ENCODE results near the gene CTBP2.

The CTBP2 gene

DNA sequence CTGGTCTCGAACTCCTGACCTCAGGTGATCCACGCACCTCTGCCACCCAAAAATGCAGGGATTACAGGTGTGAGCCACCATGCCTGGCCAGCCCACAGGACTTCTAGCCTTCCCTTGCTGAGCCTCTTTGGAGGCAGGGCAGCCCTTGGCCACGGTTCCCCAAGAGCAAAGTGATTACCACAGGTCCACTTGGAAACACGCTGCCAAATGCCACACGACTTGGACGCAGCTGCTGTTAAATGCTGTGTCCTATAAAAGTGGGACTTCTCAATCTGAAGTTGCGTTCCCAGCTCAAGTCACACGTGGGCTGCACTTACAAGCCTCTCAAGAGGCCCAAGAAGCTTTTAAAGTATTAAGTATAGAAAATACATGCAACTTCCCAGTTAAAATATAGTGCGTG lies 30.1 kb downstream of the CTBP2 start:
- peaks cover 13% of the 10 kb centered on the region for H3K79me1 ChIP-seq (ENCODE audit: low read depth, low read length)
- no peak overlapping the region for H3K18ac ChIP-seq (ENCODE audit: low read length)
- H3K27ac ChIP-seq (replicated peaks; ENCODE audit: low read length) = no peak overlapping the region
- no peak overlapping the region for H3K9ac ChIP-seq (ENCODE audit: low read depth, low read length, poor library complexity)
- WGBS, 2 donors (ENCODE audit: extremely low coverage in 2 of 2, insufficient read length in 2 of 2, insufficient replicate concordance in 1 of 2) = no CpG with 5 or more reads among the region's 9 CpGs
- no peak overlapping the region for H3K23ac ChIP-seq (ENCODE audit: low read depth, low read length, poor library complexity)
- peaks cover 0 to 15% of the 10 kb centered on the region in 2 donors for H3K9me3 ChIP-seq (replicated peaks in 1 of 2; ENCODE audit: control insufficient read depth in 2 of 2, insufficient read depth in 1 of 2, low read depth in 1 of 2, low read length in 2 of 2)
- H2BK12ac ChIP-seq (ENCODE audit: low read length) = no peak overlapping the region
- H4K91ac ChIP-seq (ENCODE audit: low read depth, low read length, poor library complexity) = no peak overlapping the region
- H4K8ac ChIP-seq (ENCODE audit: low read depth, low read length) = no peak overlapping the region
- H3K4ac ChIP-seq (ENCODE audit: low read length) = no peak overlapping the region
- H3K4me2 ChIP-seq (ENCODE audit: insufficient read depth, low read length, poor library complexity, severe bottlenecking) = no peak overlapping the region
- no peak overlapping the region for H3K14ac ChIP-seq (ENCODE audit: low read length)
- H2AFZ ChIP-seq (ENCODE audit: low read length) = no peak overlapping the region
- no peak for DNase-seq (ENCODE audit: low spot score)
- H3K27me3 ChIP-seq (ENCODE audit: control insufficient read depth in 3 of 3, insufficient read depth in 3 of 3, low read depth in 1 of 3, low read length in 3 of 3) = no peaks in the 10 kb centered on the region
- H2BK120ac ChIP-seq (ENCODE audit: low read depth, low read length) = no peak overlapping the region
- no peak overlapping the region for H2BK15ac ChIP-seq (ENCODE audit: low read length)
- peaks cover 0 to 24% of the 10 kb centered on the region in 2 donors for H3K4me1 ChIP-seq (ENCODE audit: control insufficient read depth in 2 of 2, insufficient read depth in 1 of 2, low read depth in 1 of 2, low read length in 2 of 2)
- H3K4me3 ChIP-seq (ENCODE audit: low read length in 2 of 2) = no peak overlapping the region
- no peak overlapping the region for H2BK5ac ChIP-seq (ENCODE audit: low read length)
- H2AK5ac ChIP-seq (ENCODE audit: low read depth, low read length) = no peak overlapping the region
- H3K36me3 ChIP-seq (replicated peaks in 1 of 2; ENCODE audit: control insufficient read depth in 2 of 2, insufficient read depth in 2 of 2, low read length in 2 of 2) = peaks cover 10 to 78% of the 10 kb centered on the region in 2 donors

DNA sequence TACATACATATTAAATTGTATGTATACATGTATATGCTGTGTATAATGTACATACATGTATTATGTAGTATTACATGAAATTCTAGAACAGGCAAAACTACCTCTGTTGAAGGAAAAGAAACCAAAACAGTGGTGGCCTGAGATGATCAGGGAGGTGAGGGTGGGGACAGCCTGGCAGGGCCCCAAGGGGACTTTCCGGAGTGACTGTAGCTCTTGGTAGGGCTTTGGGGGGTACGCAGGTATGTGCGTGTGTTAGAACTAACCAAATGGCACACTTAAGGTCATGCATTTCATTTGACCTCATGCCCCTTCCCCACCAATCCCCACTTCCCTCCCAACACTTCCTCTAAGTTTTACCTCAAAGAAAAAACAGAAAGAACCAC lies 31.3 kb downstream of the CTBP2 start:
- Histone ChIP-seq H3K9ac (ENCODE audit: low read depth, low read length, poor library complexity) (no peak overlapping the region), H3K14ac (ENCODE audit: low read length) (no peak overlapping the region), H2AK5ac (ENCODE audit: low read depth, low read length) (no peak overlapping the region), H3K4me3 (ENCODE audit: low read length in 2 of 2) (no peak overlapping the region), H4K8ac (ENCODE audit: low read depth, low read length) (no peak overlapping the region), H2AFZ (ENCODE audit: low read length) (no peak overlapping the region), H3K27ac (replicated peaks; ENCODE audit: low read length) (no peak overlapping the region), H4K91ac (ENCODE audit: low read depth, low read length, poor library complexity) (no peak overlapping the region), H3K4me1 (ENCODE audit: control insufficient read depth in 2 of 2, insufficient read depth in 1 of 2, low read depth in 1 of 2, low read length in 2 of 2) (peaks cover 0 to 21% of the 10 kb centered on the region in 2 donors), H2BK5ac (ENCODE audit: low read length) (no peak overlapping the region), H3K9me3 (replicated peaks in 1 of 2; ENCODE audit: control insufficient read depth in 2 of 2, insufficient read depth in 1 of 2, low read depth in 1 of 2, low read length in 2 of 2) (peaks cover 0 to 7% of the 10 kb centered on the region in 2 donors), H3K36me3 (replicated peaks in 1 of 2; ENCODE audit: control insufficient read depth in 2 of 2, insufficient read depth in 2 of 2, low read length in 2 of 2) (peaks cover 10 to 82% of the 10 kb centered on the region in 2 donors), H2BK120ac (ENCODE audit: low read depth, low read length) (no peak overlapping the region), H3K4me2 (ENCODE audit: insufficient read depth, low read length, poor library complexity, severe bottlenecking) (no peak overlapping the region), H3K23ac (ENCODE audit: low read depth, low read length, poor library complexity) (no peak overlapping the region), H2BK15ac (ENCODE audit: low read length) (no peak overlapping the region), H3K79me1 (ENCODE audit: low read depth, low read length) (peaks cover 13% of the 10 kb centered on the region), H3K27me3 (ENCODE audit: control insufficient read depth in 3 of 3, insufficient read depth in 3 of 3, low read depth in 1 of 3, low read length in 3 of 3) (no peaks in the 10 kb centered on the region), H3K18ac (ENCODE audit: low read length) (no peak overlapping the region), H2BK12ac (ENCODE audit: low read length) (no peak overlapping the region), H3K4ac (ENCODE audit: low read length) (no peak overlapping the region)
- WGBS, 2 donors (ENCODE audit: extremely low coverage in 2 of 2, insufficient read length in 2 of 2, insufficient replicate concordance in 1 of 2) = no CpG with 5 or more reads among the region's 3 CpGs
- DNase-seq (ENCODE audit: low spot score) = no peak

DNA sequence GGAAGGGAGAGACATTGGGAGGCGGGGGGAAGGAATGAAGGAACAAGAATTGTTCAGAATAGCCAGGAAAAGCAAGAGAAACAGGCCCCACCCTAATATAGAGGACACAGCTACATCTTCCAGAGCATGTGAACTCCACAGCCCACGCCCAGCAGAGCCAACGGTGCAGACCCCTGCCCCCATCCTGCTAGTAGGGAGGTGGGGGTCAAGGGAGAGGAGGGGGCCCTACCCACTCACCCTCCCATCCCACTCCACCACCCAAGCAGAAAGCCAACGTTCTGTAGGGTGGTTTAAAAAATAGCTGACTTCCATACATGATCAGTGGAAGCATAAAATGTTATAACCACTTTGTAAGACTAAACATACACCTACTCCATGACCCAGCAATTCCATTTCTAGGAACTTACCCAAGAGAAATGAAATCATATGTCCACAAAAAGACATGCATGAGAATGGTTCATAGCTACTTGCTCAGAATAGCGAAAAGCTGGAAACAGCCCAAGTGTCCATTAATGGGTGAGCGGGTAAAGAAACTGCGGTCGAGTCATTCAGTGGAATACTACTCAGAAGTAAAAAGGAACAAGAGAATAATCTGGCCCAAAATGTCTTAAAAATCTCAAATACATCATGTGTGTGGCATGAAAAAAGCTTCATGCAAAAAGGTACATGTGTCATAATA lies 31.8 kb downstream of the CTBP2 start:
- Histone ChIP-seq H3K4me1 (ENCODE audit: control insufficient read depth in 2 of 2, insufficient read depth in 1 of 2, low read depth in 1 of 2, low read length in 2 of 2) (peaks cover 0 to 19% of the 10 kb centered on the region in 2 donors), H3K18ac (ENCODE audit: low read length) (no peak overlapping the region), H4K8ac (ENCODE audit: low read depth, low read length) (no peak overlapping the region), H2AFZ (ENCODE audit: low read length) (no peak overlapping the region), H3K27ac (replicated peaks; ENCODE audit: low read length) (no peak overlapping the region), H2AK5ac (ENCODE audit: low read depth, low read length) (no peak overlapping the region), H2BK15ac (ENCODE audit: low read length) (no peak overlapping the region), H3K36me3 (replicated peaks in 1 of 2; ENCODE audit: control insufficient read depth in 2 of 2, insufficient read depth in 2 of 2, low read length in 2 of 2) (peaks cover 10 to 85% of the 10 kb centered on the region in 2 donors), H3K14ac (ENCODE audit: low read length) (no peak overlapping the region), H2BK5ac (ENCODE audit: low read length) (no peak overlapping the region), H2BK12ac (ENCODE audit: low read length) (no peak overlapping the region), H3K4me2 (ENCODE audit: insufficient read depth, low read length, poor library complexity, severe bottlenecking) (no peak overlapping the region), H3K4me3 (ENCODE audit: low read length in 2 of 2) (no peak overlapping the region), H3K9ac (ENCODE audit: low read depth, low read length, poor library complexity) (no peak overlapping the region), H3K4ac (ENCODE audit: low read length) (no peak overlapping the region), H3K23ac (ENCODE audit: low read depth, low read length, poor library complexity) (no peak overlapping the region), H3K79me1 (ENCODE audit: low read depth, low read length) (peaks cover 18% of the 10 kb centered on the region), H2BK120ac (ENCODE audit: low read depth, low read length) (no peak overlapping the region), H3K9me3 (replicated peaks in 1 of 2; ENCODE audit: control insufficient read depth in 2 of 2, insufficient read depth in 1 of 2, low read depth in 1 of 2, low read length in 2 of 2) (peaks cover 0 to 7% of the 10 kb centered on the region in 2 donors), H3K27me3 (ENCODE audit: control insufficient read depth in 3 of 3, insufficient read depth in 3 of 3, low read depth in 1 of 3, low read length in 3 of 3) (no peaks in the 10 kb centered on the region), H4K91ac (ENCODE audit: low read depth, low read length, poor library complexity) (no peak overlapping the region)
- DNase-seq (ENCODE audit: low spot score) = no peak
- no CpG with 5 or more reads among the region's 8 CpGs for WGBS, 2 donors (ENCODE audit: extremely low coverage in 2 of 2, insufficient read length in 2 of 2, insufficient replicate concordance in 1 of 2)

GRCh38 chr10:125127986-125128385 lies 32.4 kb downstream of the CTBP2 start:
- H2BK5ac ChIP-seq (ENCODE audit: low read length) = no peak overlapping the region
- no peak overlapping the region for H2AK5ac ChIP-seq (ENCODE audit: low read depth, low read length)
- H3K4me1 ChIP-seq (ENCODE audit: control insufficient read depth in 2 of 2, insufficient read depth in 1 of 2, low read depth in 1 of 2, low read length in 2 of 2) = peaks cover 0 to 15% of the 10 kb centered on the region in 2 donors
- H3K27me3 ChIP-seq (ENCODE audit: control insufficient read depth in 3 of 3, insufficient read depth in 3 of 3, low read depth in 1 of 3, low read length in 3 of 3) = no peaks in the 10 kb centered on the region
- H4K91ac ChIP-seq (ENCODE audit: low read depth, low read length, poor library complexity) = no peak overlapping the region
- H2BK120ac ChIP-seq (ENCODE audit: low read depth, low read length) = no peak overlapping the region
- H3K14ac ChIP-seq (ENCODE audit: low read length) = no peak overlapping the region
- H3K27ac ChIP-seq (replicated peaks; ENCODE audit: low read length) = no peak overlapping the region
- no peak overlapping the region for H3K9ac ChIP-seq (ENCODE audit: low read depth, low read length, poor library complexity)
- peaks cover 18% of the 10 kb centered on the region for H3K79me1 ChIP-seq (ENCODE audit: low read depth, low read length)
- no peak overlapping the region for H3K4ac ChIP-seq (ENCODE audit: low read length)
- no peak overlapping the region for H4K8ac ChIP-seq (ENCODE audit: low read depth, low read length)
- no peak overlapping the region for H2BK12ac ChIP-seq (ENCODE audit: low read length)
- H3K36me3 ChIP-seq (replicated peaks in 1 of 2; ENCODE audit: control insufficient read depth in 2 of 2, insufficient read depth in 2 of 2, low read length in 2 of 2) = peaks cover 8 to 84% of the 10 kb centered on the region in 2 donors
- H3K18ac ChIP-seq (ENCODE audit: low read length) = no peak overlapping the region
- no CpG with 5 or more reads among the region's 3 CpGs for WGBS, 2 donors (ENCODE audit: extremely low coverage in 2 of 2, insufficient read length in 2 of 2, insufficient replicate concordance in 1 of 2)
- no peak for DNase-seq (ENCODE audit: low spot score)
- peaks cover 0 to 7% of the 10 kb centered on the region in 2 donors for H3K9me3 ChIP-seq (replicated peaks in 1 of 2; ENCODE audit: control insufficient read depth in 2 of 2, insufficient read depth in 1 of 2, low read depth in 1 of 2, low read length in 2 of 2)
- H2AFZ ChIP-seq (ENCODE audit: low read length) = no peak overlapping the region
- no peak overlapping the region for H3K23ac ChIP-seq (ENCODE audit: low read depth, low read length, poor library complexity)
- H3K4me2 ChIP-seq (ENCODE audit: insufficient read depth, low read length, poor library complexity, severe bottlenecking) = no peak overlapping the region
- no peak overlapping the region for H2BK15ac ChIP-seq (ENCODE audit: low read length)
- H3K4me3 ChIP-seq (ENCODE audit: low read length in 2 of 2) = no peak overlapping the region
